GM12878 (cell line): ENCODE data around the gene DGCR8. TPM values are rescaled to one million over a fixed set of nuclear protein-coding genes. Genes with fewer than 3 reads are reported as not detected.

Experiments used
- ATAC-seq: fragments of 200-7000 bp; cut with Tn5 transposase; 3 replicates; pipeline ENCODE4 v1.9.1; 2020; ENCODE audit warnings: mild to moderate bottlenecking, moderate library complexity
- BruUV-seq: library from RNA; stranded (reverse); fragments of 400-500 nt; replicated peaks from 2 replicates; lab custom pipeline; 2021; lab: Mats Ljungman, UMichigan
- CTCF ChIA-PET: fragments of 300-600 bp; sonication (Branson Sonifier 250); formaldehyde crosslinking; extraction: SDS; loops from one replicate; lab custom pipeline; 2021; ENCODE audit warnings: inconsistent platforms; lab: Yijun Ruan, JAX
- POLR2A ChIA-PET: fragments of 350-600 bp; formaldehyde crosslinking; extraction: SDS; loops from one replicate; lab custom pipeline; 2021; ENCODE audit warnings: inconsistent platforms; lab: Charles Lee
- RAD21 ChIA-PET: fragments of 300-600 bp; sonication (Branson Sonifier 250); formaldehyde crosslinking; loops from one replicate; lab custom pipeline; 2023; ENCODE audit warnings: antibody characterized with exemption; ENCODE audit not compliant: unreplicated experiment; lab: Charles Lee
- SMC1A ChIA-PET: fragments of 300-600 bp; sonication (Branson Sonifier 250); formaldehyde crosslinking; loops from one replicate; lab custom pipeline; 2023; ENCODE audit not compliant: unreplicated experiment, uncharacterized antibody; lab: Charles Lee
- DNase-seq: peaks from one replicate; pipeline ENCODE4 v3.0.0-alpha.2; 2011; ENCODE audit warnings: low read depth, low spot score
- FAIRE-seq: peaks from 3 replicates; lab custom pipeline; 2011; peaks lifted over from hg19 to GRCh38; lab: Jason Lieb, UNC
- H2AFZ ChIP-seq: 2 replicates; pipeline ENCODE4 v1.6.0; 2011; ENCODE audit warnings: low read depth, low read length, control low read depth; ENCODE audit not compliant: control insufficient read depth
- H3K27ac ChIP-seq: 2 replicates; pipeline ENCODE4 v1.5.1; 2011; ENCODE audit warnings: control low read depth; ENCODE audit not compliant: control insufficient read depth, insufficient read depth
- H3K27me3 ChIP-seq, 2 experiments: replicated peaks in 1 of 2; 2 replicates each; pipeline versions ENCODE4 v1.6.0 to v1.6.1; 2011; ENCODE audit warnings: low read length in 1 of 2; ENCODE audit not compliant: control insufficient read depth in 2 of 2, insufficient read depth in 2 of 2
- H3K36me3 ChIP-seq, 2 experiments: 2 replicates each; pipeline ENCODE4 v1.5.1; 2011; ENCODE audit warnings: low read length in 1 of 2; ENCODE audit not compliant: control insufficient read depth in 2 of 2, insufficient read depth in 2 of 2
- H3K4me1 ChIP-seq: 2 replicates; pipeline ENCODE4 v1.6.1; 2011; ENCODE audit warnings: mild to moderate bottlenecking, low read length, moderate library complexity, mixed read lengths; ENCODE audit not compliant: control insufficient read depth, insufficient read depth
- H3K4me2 ChIP-seq: 2 replicates; pipeline ENCODE4 v1.6.0; 2011; ENCODE audit warnings: control low read depth; ENCODE audit not compliant: control insufficient read depth, insufficient read depth
- H3K4me3 ChIP-seq: fragments of 200-600 bp; sonication (generic); 2 replicates; pipeline ENCODE4 v1.5.1; 2016
- H3K79me2 ChIP-seq: 2 replicates; pipeline ENCODE4 v1.6.0; 2011; ENCODE audit warnings: low read length; ENCODE audit not compliant: control insufficient read depth, insufficient read depth
- H3K9ac ChIP-seq: 2 replicates; pipeline ENCODE4 v1.8.0; 2011; ENCODE audit warnings: low read length, control low read depth, mixed read lengths; ENCODE audit not compliant: control insufficient read depth, insufficient read depth
- H3K9me3 ChIP-seq: replicated peaks from 3 replicates; pipeline ENCODE4 v1.5.1; 2011; ENCODE audit warnings: mild to moderate bottlenecking, low read length; ENCODE audit not compliant: control insufficient read depth, insufficient read depth
- H4K20me1 ChIP-seq: 2 replicates; pipeline ENCODE4 v1.6.0; 2011; ENCODE audit not compliant: control insufficient read depth, insufficient read depth
- BHLHE40 ChIP-seq, 2 experiments: fragments of 450-650 bp in 1 of 2; IDR thresholded peaks; 2 replicates each; pipeline ENCODE4 v1.6.1; 2011 to 2017; ENCODE audit warnings: low read depth in 2 of 2, borderline replicate concordance in 1 of 2, improper control_type of control experiment in 1 of 2, low read length in 1 of 2, mild to moderate bottlenecking in 1 of 2
- BMI1 ChIP-seq: fragments of 450-650 bp; IDR thresholded peaks from 2 replicates; pipeline ENCODE4 v1.6.1; 2016; ENCODE audit warnings: mild to moderate bottlenecking, moderate library complexity, borderline replicate concordance
- NFIC ChIP-seq: IDR thresholded peaks from 2 replicates; pipeline ENCODE4 v1.6.1; 2012; ENCODE audit warnings: low read depth, mild to moderate bottlenecking, inconsistent platforms, low read length, moderate library complexity
- PKNOX1 ChIP-seq: fragments of 450-650 bp; IDR thresholded peaks from 2 replicates; pipeline ENCODE4 v1.6.1; 2016; ENCODE audit warnings: mild to moderate bottlenecking
- PML ChIP-seq: IDR thresholded peaks from 2 replicates; pipeline ENCODE4 v1.6.1; 2012; ENCODE audit warnings: low read length, inconsistent platforms
- POLR2A ChIP-seq: IDR thresholded peaks from 2 replicates; pipeline ENCODE4 v1.6.1; 2011; ENCODE audit warnings: low read depth, mild to moderate bottlenecking, low read length
- SRF ChIP-seq, 2 experiments: IDR thresholded peaks; 2 replicates each; pipeline ENCODE4 v1.6.1; 2011; ENCODE audit warnings: low read depth in 2 of 2, low read length in 2 of 2, mild to moderate bottlenecking in 1 of 2, moderate library complexity in 1 of 2
- TCF7 ChIP-seq: IDR thresholded peaks from 2 replicates; pipeline ENCODE4 v1.6.1; 2014; ENCODE audit warnings: antibody characterized with exemption, borderline replicate concordance
- ZBED1 ChIP-seq: IDR thresholded peaks from 2 replicates; pipeline ENCODE4 v1.6.1; 2016; ENCODE audit warnings: borderline replicate concordance
- WGBS: methylation state at CpG from one replicate; pipeline ENCODE4 v1.1.6; 2016; ENCODE audit warnings: low lambda C conversion rate; ENCODE audit not compliant: insufficient replicate concordance, insufficient coverage; ENCODE audit errors: missing lambda C conversion rate; 5-methylcytosine and 5-hydroxymethylcytosine counted together
- in situ Hi-C: fragments of 300-500 bp; cut with MboI; formaldehyde crosslinking; loops from 9 replicates; pipeline ENCODE4 v1.14.3; 2018; ENCODE audit warnings: mixed read lengths
- intact Hi-C: fragments of 100-400 bp; cut with micrococcal nuclease; formaldehyde crosslinking; loops from one replicate; pipeline ENCODE4 v1.14.2; 2022; ENCODE audit not compliant: unreplicated experiment
- polyA plus RNA-seq, 11 experiments: library from polyadenylated mRNA; depleted of rRNA in 4 of 11; unstranded in 6 of 11; stranded (reverse) in 5 of 11; fragments of >200 nt; fragmentation: Nextera tagmentation in 4 of 11; fragmentation: Illumina TruSeq in 1 of 11; extraction: Ambion mirVana in 4 of 11; extraction: Trizol in 1 of 11; gene quantifications; 1 replicate in 1 of 11; 2 replicates in 10 of 11; pipeline versions ENCODE4 v1.2.1 to v1.2.3, GENCODE V29; 2011 to 2016; ENCODE audit warnings: inconsistent platforms in 2 of 11, missing spikeins in 2 of 11, low read depth in 1 of 11
- total RNA-seq, 4 experiments: library from RNA; depleted of rRNA in 3 of 4; stranded (reverse); fragments of >200 nt in 3 of 4; fragmentation: Illumina TruSeq in 1 of 4; extraction: Trizol in 1 of 4; gene quantifications; 2 replicates each; pipeline versions ENCODE4 v1.2.1 to v1.2.3, GENCODE V29; 2013 to 2021

DGCR8 gene
- total and polyA plus RNA-seq, 10 of the 15 experiments (the other 5 are each of a cell fraction or from before 2014, with no cell fraction given): 1.2 to 35.1 (median 17.2) TPM

- TF ChIP-seq TCF7 (peak; percentile 97), NFIC (peak; percentile 80; the same call in 1 of the 2 replicates), BMI1 (no peak)
These were observed 42.6 kb upstream of the DGCR8 start (continued) for GRCh38 chr22:20037419-20037818.

- Histone ChIP-seq H3K4me2 (no peak overlapping the region), H3K4me1 (peaks cover 39% of the 10 kb centered on the region), H3K9me3 (peaks cover 6% of the 10 kb centered on the region; the same call in 2 of the 3 replicates), H3K79me2 (no peaks in the 10 kb centered on the region), H3K27me3 (no peaks in the 10 kb centered on the region), H2AFZ (no peak overlapping the region), H3K9ac (no peak overlapping the region), H4K20me1 (no peaks in the 10 kb centered on the region), H3K4me3 (no peak overlapping the region), H3K27ac (no peak overlapping the region), H3K36me3 (peaks cover 0 to 6% of the 10 kb centered on the region in 2 experiments; a peak in 2 of 4 replicates)
- in situ Hi-C loops (no loop called here), intact Hi-C loops (no loop called here)
- 95% methylated on average over 7 of the region's 7 CpGs for WGBS
- FAIRE-seq: no peak
- ChIA-PET CTCF (no interaction called here), POLR2A (no interaction called here), RAD21 (no interaction called here), SMC1A (no interaction called here)
- no TSS peak for BruUV-seq
- ATAC-seq: no peak
- no peak for DNase-seq
- TF ChIP-seq POLR2A: 0 out of 2 replicates have a peak, but pooled peaks have one; percentile 23
- TF ChIP-seq ZBED1: no peak
- no peak for TF ChIP-seq PKNOX1
- TF ChIP-seq BHLHE40 (IDR thresholded peaks at IDR 0.05; ENCODE audit: borderline replicate concordance in 1 of 2, low read depth in 2 of 2, low read length in 1 of 2): no peak
- TF ChIP-seq TCF7: no peak
- TF ChIP-seq PML: no peak
- no peak for TF ChIP-seq SRF (IDR thresholded peaks at IDR 0.05; ENCODE audit: low read depth in 2 of 2, low read length in 2 of 2)
These were observed 41.5 kb upstream of the DGCR8 start for GRCh38 chr22:20038574-20038973.
